HEK293 (cell line): Measurements from ENCODE around the gene LKAAEAR1.

Source experiments
- CTCF ChIA-PET: fragments of 350-600 bp; formaldehyde crosslinking; extraction: SDS; loops from one replicate; lab custom pipeline; 2021; ENCODE audit warnings: antibody characterized with exemption; lab: Yijun Ruan, JAX
- POLR2A ChIA-PET: fragments of 300-600 bp; formaldehyde crosslinking; extraction: SDS; loops from one replicate; lab custom pipeline; 2020; ENCODE audit warnings: antibody characterized with exemption, inconsistent platforms; lab: Yijun Ruan, JAX
- H3K27ac ChIP-seq: fragments of 200-500 bp; sonication (Bioruptor generic); 2 replicates; pipeline ENCODE4 v1.5.1; 2014; ENCODE audit warnings: low read depth, low read length, control low read depth, inconsistent platforms; ENCODE audit errors: extremely low read depth
- H3K36me3 ChIP-seq, 2 experiments: fragments of 200-500 bp in 1 of 2; sonication (Bioruptor generic) in 1 of 2; 1 replicate in 1 of 2; 2 replicates in 1 of 2; pipeline ENCODE4 v1.5.1; 2014 to 2017; ENCODE audit warnings: inconsistent platforms in 2 of 2, low read length in 2 of 2; ENCODE audit not compliant: control insufficient read depth in 2 of 2, insufficient read depth in 1 of 2
- H3K4me1 ChIP-seq: fragments of 200-500 bp; sonication (Bioruptor generic); 2 replicates; pipeline ENCODE4 v1.5.1; 2014; ENCODE audit warnings: mild to moderate bottlenecking, low read length, inconsistent platforms; ENCODE audit not compliant: control insufficient read depth, insufficient read depth
- H3K4me3 ChIP-seq: 2 replicates; pipeline ENCODE4 v1.5.1; 2011; ENCODE audit warnings: low read depth, mild to moderate bottlenecking, control low read depth, low read length, moderate library complexity
- H3K9me3 ChIP-seq: fragments of 200-500 bp; sonication (Bioruptor generic); 2 replicates; pipeline ENCODE4 v1.5.1; 2014; ENCODE audit warnings: low read depth, low read length, inconsistent platforms; ENCODE audit not compliant: control insufficient read depth, insufficient read depth
- ELK4 ChIP-seq: IDR thresholded peaks from 2 replicates; pipeline ENCODE4 v1.6.1; 2011; ENCODE audit warnings: mild to moderate bottlenecking, low read depth, low read length, borderline replicate concordance
- GLI2 ChIP-seq: fragments of 450-650 bp; formaldehyde crosslinking; IDR thresholded peaks from 2 replicates; pipeline ENCODE4; 2017; ENCODE audit warnings: missing biosample characterization, missing genetic modification characterization, low read depth, borderline replicate concordance
- GLIS1 ChIP-seq: fragments of 450-650 bp; formaldehyde crosslinking; IDR thresholded peaks from 2 replicates; pipeline ENCODE4 v1.5.1; 2016; ENCODE audit warnings: missing biosample characterization, missing genetic modification characterization
- GLIS2 ChIP-seq: fragments of 450-650 bp; formaldehyde crosslinking; IDR thresholded peaks from 2 replicates; pipeline ENCODE4 v1.5.1; 2016; ENCODE audit warnings: missing biosample characterization, missing genetic modification characterization
- KLF10 ChIP-seq: fragments of 450-650 bp; IDR thresholded peaks from 2 replicates; pipeline ENCODE4 v1.5.1; 2018; ENCODE audit warnings: missing biosample characterization, mild to moderate bottlenecking, missing genetic modification characterization
- KLF16 ChIP-seq: fragments of 450-650 bp; formaldehyde crosslinking; IDR thresholded peaks from 2 replicates; pipeline ENCODE4 v1.5.1; 2017; ENCODE audit warnings: missing biosample characterization, missing genetic modification characterization
- PRDM1 ChIP-seq: fragments of 450-650 bp; formaldehyde crosslinking; IDR thresholded peaks from 2 replicates; pipeline ENCODE4; 2016; ENCODE audit warnings: missing biosample characterization, missing genetic modification characterization
- SCRT1 ChIP-seq: fragments of 450-650 bp; formaldehyde crosslinking; IDR thresholded peaks from 2 replicates; pipeline ENCODE4 v1.5.1; 2016; ENCODE audit warnings: missing biosample characterization, missing genetic modification characterization, borderline replicate concordance
- SP2 ChIP-seq: fragments of 450-650 bp; formaldehyde crosslinking; IDR thresholded peaks from 2 replicates; pipeline ENCODE4 v1.5.1; 2016; ENCODE audit warnings: missing biosample characterization, missing genetic modification characterization
- SP7 ChIP-seq: fragments of 450-650 bp; formaldehyde crosslinking; IDR thresholded peaks from 2 replicates; pipeline ENCODE4 v1.5.1; 2016; ENCODE audit warnings: missing biosample characterization, missing genetic modification characterization
- TCF7L2 ChIP-seq: IDR thresholded peaks from 2 replicates; pipeline ENCODE4 v1.6.1; 2011; ENCODE audit warnings: low read depth, mild to moderate bottlenecking, inconsistent platforms, low read length, moderate library complexity, borderline replicate concordance
- ZBTB1 ChIP-seq: fragments of 450-650 bp; formaldehyde crosslinking; IDR thresholded peaks from 2 replicates; pipeline ENCODE4 v1.5.1; 2016; ENCODE audit warnings: missing biosample characterization, missing genetic modification characterization
- ZBTB44 ChIP-seq: fragments of 450-650 bp; IDR thresholded peaks from 2 replicates; pipeline ENCODE4 v1.5.1; 2018; ENCODE audit warnings: missing biosample characterization, mild to moderate bottlenecking, missing genetic modification characterization
- ZBTB48 ChIP-seq: fragments of 450-650 bp; formaldehyde crosslinking; IDR thresholded peaks from 2 replicates; pipeline ENCODE4 v1.5.1; 2016; ENCODE audit warnings: missing biosample characterization, missing genetic modification characterization
- ZBTB8A ChIP-seq: fragments of 450-650 bp; formaldehyde crosslinking; IDR thresholded peaks from 2 replicates; pipeline ENCODE4 v1.5.1; 2016; ENCODE audit warnings: missing biosample characterization, missing genetic modification characterization
- ZFP3 ChIP-seq: fragments of 450-650 bp; formaldehyde crosslinking; IDR thresholded peaks from 2 replicates; pipeline ENCODE4 v1.5.1; 2016; ENCODE audit warnings: low read depth, missing biosample characterization, missing genetic modification characterization
- ZFP37 ChIP-seq: fragments of 450-650 bp; formaldehyde crosslinking; IDR thresholded peaks from 2 replicates; pipeline ENCODE4 v1.5.1; 2016; ENCODE audit warnings: missing biosample characterization, missing genetic modification characterization
- ZFP69B ChIP-seq: fragments of 450-650 bp; formaldehyde crosslinking; IDR thresholded peaks from 2 replicates; pipeline ENCODE4 v1.5.1; 2016; ENCODE audit warnings: missing biosample characterization, missing genetic modification characterization
- ZNF140 ChIP-seq: fragments of 450-650 bp; formaldehyde crosslinking; IDR thresholded peaks from 2 replicates; pipeline ENCODE4 v1.5.1; 2016; ENCODE audit warnings: missing biosample characterization, missing genetic modification characterization
- ZNF175 ChIP-seq: fragments of 450-650 bp; formaldehyde crosslinking; IDR thresholded peaks from 2 replicates; pipeline ENCODE4 v1.5.1; 2016; ENCODE audit warnings: missing biosample characterization, missing genetic modification characterization
- ZNF23 ChIP-seq: fragments of 450-650 bp; formaldehyde crosslinking; IDR thresholded peaks from 2 replicates; pipeline ENCODE4 v1.5.1; 2016; ENCODE audit warnings: missing biosample characterization, missing genetic modification characterization, borderline replicate concordance
- ZNF24 ChIP-seq: fragments of 450-650 bp; formaldehyde crosslinking; IDR thresholded peaks from 2 replicates; pipeline ENCODE4 v1.5.1; 2016; ENCODE audit warnings: missing biosample characterization, missing genetic modification characterization
- ZNF266 ChIP-seq: fragments of 450-650 bp; formaldehyde crosslinking; IDR thresholded peaks from 2 replicates; pipeline ENCODE4 v1.5.1; 2016; ENCODE audit warnings: missing biosample characterization, missing genetic modification characterization, low read depth
- ZNF521 ChIP-seq: fragments of 450-650 bp; formaldehyde crosslinking; IDR thresholded peaks from 2 replicates; pipeline ENCODE4 v1.5.1; 2017; ENCODE audit warnings: missing biosample characterization, mild to moderate bottlenecking, missing genetic modification characterization
- ZNF544 ChIP-seq: fragments of 450-650 bp; formaldehyde crosslinking; IDR thresholded peaks from 2 replicates; pipeline ENCODE4 v1.5.0; 2017; ENCODE audit warnings: missing biosample characterization, missing genetic modification characterization
- ZNF549 ChIP-seq: fragments of 450-650 bp; IDR thresholded peaks from 2 replicates; pipeline ENCODE4 v1.5.1; 2018; ENCODE audit warnings: missing biosample characterization, missing genetic modification characterization, mild to moderate bottlenecking, inconsistent platforms, moderate library complexity
- ZNF624 ChIP-seq: fragments of 450-650 bp; formaldehyde crosslinking; IDR thresholded peaks from 2 replicates; pipeline ENCODE4 v1.5.1; 2017; ENCODE audit warnings: missing biosample characterization, missing genetic modification characterization
- ZNF670 ChIP-seq: fragments of 450-650 bp; formaldehyde crosslinking; IDR thresholded peaks from 2 replicates; pipeline ENCODE4 v1.5.1; 2016; ENCODE audit warnings: missing biosample characterization, missing genetic modification characterization, low read depth
- ZNF677 ChIP-seq: fragments of 450-650 bp; IDR thresholded peaks from 2 replicates; pipeline ENCODE4 v1.5.0; 2018; ENCODE audit warnings: missing biosample characterization, mild to moderate bottlenecking, missing genetic modification characterization, moderate library complexity
- ZNF776 ChIP-seq: fragments of 450-650 bp; formaldehyde crosslinking; IDR thresholded peaks from 2 replicates; pipeline ENCODE4 v1.5.0; 2017; ENCODE audit warnings: missing biosample characterization, missing genetic modification characterization, borderline replicate concordance
- ZSCAN30 ChIP-seq: fragments of 450-650 bp; IDR thresholded peaks from 2 replicates; pipeline ENCODE4 v1.5.1; 2018; ENCODE audit warnings: missing biosample characterization, mild to moderate bottlenecking, missing genetic modification characterization, moderate library complexity
- TF ChIP-seq, protein P1 (sequence below): fragments of 450-650 bp; formaldehyde crosslinking; IDR thresholded peaks from 2 replicates; pipeline ENCODE4 v1.5.1; 2016; ENCODE audit warnings: missing biosample characterization, missing genetic modification characterization
- TF ChIP-seq, protein P2 (sequence below): fragments of 450-650 bp; formaldehyde crosslinking; optimal IDR thresholded peaks from 2 replicates; pipeline ENCODE3; 2016; ENCODE audit warnings: missing biosample characterization, mild to moderate bottlenecking, missing genetic modification characterization

LKAAEAR1 gene

GRCh38 chr20:64037498-64038213 lies 46.5 kb downstream of the LKAAEAR1 start (continued):
- TF ChIP-seq SP2 (tag by site-specific recombination) (peak; percentile 50), ZNF677 (tag by site-specific recombination) (no peak), ZBTB44 (no peak), ZFP69B (tag by site-specific recombination) (no peak), ZNF624 (no peak), ZSCAN30 (tag by site-specific recombination) (no peak), KLF16 (tag by site-specific recombination) (no peak), GLIS1 (tag by site-specific recombination) (peak; percentile 52), ELK4 (no peak), ZBTB48 (tag by site-specific recombination) (no peak), TCF7L2 (no peak), PRDM1 (tag by site-specific recombination) (no peak), GLIS2 (tag by site-specific recombination) (peak; percentile 71; the same call in 1 of the 2 replicates), ZNF670 (tag by site-specific recombination) (no peak), ZNF140 (no peak), ZNF23 (no peak)
- TF ChIP-seq, all 188 proteins: peak for 6

- H3K9me3 ChIP-seq = no peaks in the 10 kb centered on the region
- H3K27ac ChIP-seq = no peak overlapping the region
- H3K4me3 ChIP-seq = no peak overlapping the region
- TF ChIP-seq GLI2 (no peak), ZNF24 (no peak), SP7 (tag by site-specific recombination) (no peak), ZFP37 (tag by site-specific recombination) (no peak), SCRT1 (tag by site-specific recombination) (no peak), ZBTB1 (tag by site-specific recombination) (no peak), ZFP3 (tag by site-specific recombination) (no peak), ZNF549 (tag by site-specific recombination) (no peak), ZNF521 (tag by site-specific recombination) (no peak), ZNF544 (tag by site-specific recombination) (no peak), ZNF23 (no peak), ZNF175 (tag by site-specific recombination) (no peak), KLF10 (tag by site-specific recombination) (no peak), ZBTB8A (tag by site-specific recombination) (no peak), ZNF776 (no peak), ZNF266 (tag by site-specific recombination) (no peak)
- TF ChIP-seq, protein P1, sequence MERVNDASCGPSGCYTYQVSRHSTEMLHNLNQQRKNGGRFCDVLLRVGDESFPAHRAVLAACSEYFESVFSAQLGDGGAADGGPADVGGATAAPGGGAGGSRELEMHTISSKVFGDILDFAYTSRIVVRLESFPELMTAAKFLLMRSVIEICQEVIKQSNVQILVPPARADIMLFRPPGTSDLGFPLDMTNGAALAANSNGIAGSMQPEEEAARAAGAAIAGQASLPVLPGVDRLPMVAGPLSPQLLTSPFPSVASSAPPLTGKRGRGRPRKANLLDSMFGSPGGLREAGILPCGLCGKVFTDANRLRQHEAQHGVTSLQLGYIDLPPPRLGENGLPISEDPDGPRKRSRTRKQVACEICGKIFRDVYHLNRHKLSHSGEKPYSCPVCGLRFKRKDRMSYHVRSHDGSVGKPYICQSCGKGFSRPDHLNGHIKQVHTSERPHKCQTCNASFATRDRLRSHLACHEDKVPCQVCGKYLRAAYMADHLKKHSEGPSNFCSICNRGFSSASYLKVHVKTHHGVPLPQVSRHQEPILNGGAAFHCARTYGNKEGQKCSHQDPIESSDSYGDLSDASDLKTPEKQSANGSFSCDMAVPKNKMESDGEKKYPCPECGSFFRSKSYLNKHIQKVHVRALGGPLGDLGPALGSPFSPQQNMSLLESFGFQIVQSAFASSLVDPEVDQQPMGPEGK (tag by site-specific recombination) = no peak
- TF ChIP-seq, protein P2, sequence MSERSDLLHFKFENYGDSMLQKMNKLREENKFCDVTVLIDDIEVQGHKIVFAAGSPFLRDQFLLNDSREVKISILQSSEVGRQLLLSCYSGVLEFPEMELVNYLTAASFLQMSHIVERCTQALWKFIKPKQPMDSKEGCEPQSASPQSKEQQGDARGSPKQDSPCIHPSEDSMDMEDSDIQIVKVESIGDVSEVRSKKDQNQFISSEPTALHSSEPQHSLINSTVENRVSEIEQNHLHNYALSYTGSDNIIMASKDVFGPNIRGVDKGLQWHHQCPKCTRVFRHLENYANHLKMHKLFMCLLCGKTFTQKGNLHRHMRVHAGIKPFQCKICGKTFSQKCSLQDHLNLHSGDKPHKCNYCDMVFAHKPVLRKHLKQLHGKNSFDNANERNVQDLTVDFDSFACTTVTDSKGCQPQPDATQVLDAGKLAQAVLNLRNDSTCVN (tag by site-specific recombination) = no peak
- ChIA-PET POLR2A (no interaction called here), CTCF (interaction anchor here (0.7 to 2.1 kb wide), 4 partner anchors 18 to 187 kb away, joined by 3 to 6 read pairs (median 4); partner anchors contain the start of gene PRPF6)
- H3K4me1 ChIP-seq = peaks cover 7% of the 10 kb centered on the region; the same call in 1 of the 2 replicates
- H3K36me3 ChIP-seq = peaks cover 0 to 30% of the 10 kb centered on the region in 2 experiments; a peak in 2 of 3 replicates
Observed at GRCh38 chr20:64037199-64037497, 47.0 kb downstream of the LKAAEAR1 start.
